Body of pancreas (tissue), 4 donors: Measurements from ENCODE around the gene METTL6. TPM values are rescaled to one million over a fixed set of nuclear protein-coding genes. Genes with fewer than 3 reads are reported as not detected.
A peak's percentile ranks its signal among the peaks of the same experiment; 100 is the strongest.
"Not testable (repeated sequence)": the region's sequence is repeated elsewhere in the genome, so short reads cannot be mapped to it uniquely, and the experiment has no call there.

Source experiments
- ATAC-seq: fragments of 150-250 bp; one replicate; pipeline ENCODE4 v1.9.1; 2016
- DNase-seq, 4 donors: peaks; one replicate each; pipeline ENCODE4 v3.0.0-alpha.2; 2019
- H3K27ac ChIP-seq, 4 donors: fragments of 200-600 bp; sonication (generic); 1 replicate in 3 of 4; 2 replicates in 1 of 4; pipeline versions ENCODE4 v1.5.1 to v1.6.1; 2016 to 2019; ENCODE audit warnings: mild to moderate bottlenecking in 1 of 4, mixed read lengths in 1 of 4, moderate library complexity in 1 of 4
- H3K27me3 ChIP-seq, 2 donors: fragments of 200-600 bp; sonication (generic); one replicate each; pipeline ENCODE4 v1.6.0; 2016; ENCODE audit warnings: mild to moderate bottlenecking in 1 of 2
- H3K36me3 ChIP-seq, 2 donors: fragments of 200-600 bp; sonication (generic); replicated peaks in 1 of 2; 2 replicates each; pipeline ENCODE4 v1.5.1; 2016; ENCODE audit warnings: low read depth in 2 of 2; ENCODE audit not compliant: insufficient read depth in 1 of 2
- H3K4me1 ChIP-seq: fragments of 200-600 bp; sonication (generic); one replicate; pipeline ENCODE4 v1.6.0; 2016
- H3K4me3 ChIP-seq, 2 donors: fragments of 200-600 bp; sonication (generic); 1 replicate in 1 of 2; 2 replicates in 1 of 2; pipeline ENCODE4 v1.5.1; 2016 to 2019
- H3K9me3 ChIP-seq, 3 donors: fragments of 200-600 bp; sonication (generic); 1 replicate in 2 of 3; 2 replicates in 1 of 3; pipeline ENCODE4 v1.5.1; 2016
- CTCF ChIP-seq, 7 experiments: fragments of 450-650 bp in 4 of 7; fragments of 200-600 bp in 3 of 7; sonication (generic) in 3 of 7; IDR thresholded peaks; one replicate each; pipeline ENCODE4 v1.5.1; 2016 to 2019; ENCODE audit warnings: antibody characterized with exemption in 7 of 7
- POLR2A ChIP-seq, 3 donors: fragments of 450-650 bp; IDR thresholded peaks; one replicate each; pipeline ENCODE4 v1.6.1; 2016; ENCODE audit warnings: antibody characterized with exemption in 3 of 3, mild to moderate bottlenecking in 2 of 3
- WGBS, 2 donors: methylation state at CpG; one replicate each; pipeline ENCODE4 v1.1.5; 2017; 5-methylcytosine and 5-hydroxymethylcytosine counted together
- intact Hi-C: fragments of 100-400 bp; cut with DNase I; formaldehyde crosslinking; loops from one replicate; pipeline ENCODE4 v1.15.1; 2023
- total RNA-seq, 2 donors: library from RNA; depleted of rRNA; stranded (reverse); fragments of >200 nt; gene quantifications; one replicate each; pipeline ENCODE4 v1.1.0, GENCODE V29; 2016

Gene METTL6
- total RNA-seq, 2 donors from 2014 or later = 3.3 to 14.5 TPM

GRCh38 chr3:15368561-15369135 lies 58.7 kb downstream of the METTL6 start:
- H3K4me3 ChIP-seq = no peak overlapping the region
- TF ChIP-seq CTCF (IDR thresholded peaks at IDR 0.05) (no peak), POLR2A (IDR thresholded peaks at IDR 0.05) (no peak)
- H3K9me3 ChIP-seq = no peaks in the 10 kb centered on the region
- peak; percentile 18 for ATAC-seq
- no peaks in the 10 kb centered on the region for H3K36me3 ChIP-seq
- no peaks in the 10 kb centered on the region for H3K27me3 ChIP-seq
- intact Hi-C loops = no loop called here
- no peak overlapping the region for H3K27ac ChIP-seq
- H3K4me1 ChIP-seq = peaks cover 10% of the 10 kb centered on the region
- WGBS, 2 donors = 75 to 78% methylated on average over 6 of the region's 6 CpGs
- no peak for DNase-seq

GRCh38 chr3:15367059-15367458 lies 60.3 kb downstream of the METTL6 start:
- intact Hi-C loops = no loop called here
- ATAC-seq (no peak), DNase-seq (no peak)
- H3K4me3 ChIP-seq = no peak overlapping the region
- WGBS, 2 donors = 21 to 38% methylated on average over 1 of the region's 1 CpG
- peaks cover 12% of the 10 kb centered on the region for H3K4me1 ChIP-seq
- no peak for TF ChIP-seq CTCF (IDR thresholded peaks at IDR 0.05)
- TF ChIP-seq POLR2A (IDR thresholded peaks at IDR 0.05) = no peak
- no peaks in the 10 kb centered on the region for H3K27me3 ChIP-seq
- no peak overlapping the region for H3K27ac ChIP-seq
- no peaks in the 10 kb centered on the region for H3K9me3 ChIP-seq
- H3K36me3 ChIP-seq = no peaks in the 10 kb centered on the region

- peak; percentile 54 to 63 (median 59) for DNase-seq
- H3K27me3 ChIP-seq, intact Hi-C loops, H3K36me3 ChIP-seq, H3K27ac ChIP-seq, H3K4me3 ChIP-seq, ATAC-seq, H3K9me3 ChIP-seq: not testable (repeated sequence)
- 14 to 16% methylated on average over 6 of the region's 6 CpGs for WGBS, 2 donors
- H3K4me1 ChIP-seq = peaks cover 12% of the 10 kb centered on the region
These were observed 63.3 kb downstream of the METTL6 start for GRCh38 chr3:15364078-15364477.

GRCh38 chr3:15361494-15362214 lies 65.7 kb downstream of the METTL6 start:
- TF ChIP-seq POLR2A (IDR thresholded peaks at IDR 0.05) (no peak), CTCF (IDR thresholded peaks at IDR 0.05) (no peak)
- peaks cover 12% of the 10 kb centered on the region for H3K4me1 ChIP-seq
- intact Hi-C loops = no loop called here
- H3K9me3 ChIP-seq = no peaks in the 10 kb centered on the region
- no peaks in the 10 kb centered on the region for H3K36me3 ChIP-seq
- H3K4me3 ChIP-seq = no peak overlapping the region
- no peak for ATAC-seq
- no peaks in the 10 kb centered on the region for H3K27me3 ChIP-seq
- peak in 1 of 4 donors; percentile 16 for DNase-seq
- H3K27ac ChIP-seq = peak overlapping the region in 1 of 4 donors; percentile 25
- 67 to 72% methylated on average over 11 of the region's 11 CpGs for WGBS, 2 donors

- no peak for TF ChIP-seq POLR2A (IDR thresholded peaks at IDR 0.05)
- no peak for TF ChIP-seq CTCF (IDR thresholded peaks at IDR 0.05)
- peaks cover 12% of the 10 kb centered on the region for H3K4me1 ChIP-seq
- no peaks in the 10 kb centered on the region for H3K36me3 ChIP-seq
- intact Hi-C loops = no loop called here
- H3K27me3 ChIP-seq = no peaks in the 10 kb centered on the region
- no peaks in the 10 kb centered on the region for H3K9me3 ChIP-seq
- DNase-seq (no peak), ATAC-seq (no peak)
- 56 to 73% methylated on average over 1 of the region's 1 CpG for WGBS, 2 donors
- no peak overlapping the region for H3K4me3 ChIP-seq
- peak overlapping the region in 1 of 4 donors; percentile 20 for H3K27ac ChIP-seq
These were observed 66.4 kb downstream of the METTL6 start for GRCh38 chr3:15360788-15361493.
